HG03280 (cell line): ENCODE data around the gene SLC33A1.
"Not testable (repeated sequence)": the region's sequence is repeated elsewhere in the genome, so short reads cannot be mapped to it uniquely, and the experiment has no call there.

Experiments used
- ATAC-seq: cut with Tn5 transposase; IDR thresholded peaks from one replicate; pipeline ENCODE4 v1.9.1; 2021; ENCODE audit warnings: mild to moderate bottlenecking, moderate library complexity; ENCODE audit not compliant: unreplicated experiment

SLC33A1 gene

GRCh38 chr3:155854141-155854940, at the start of gene SLC33A1:
Gene SLC33A1, minus strand, starts transcription at chr3:155854427. Its CDS starts 430 bp downstream, at chr3:155853997.
- ATAC-seq: peak; percentile 91

DNA sequence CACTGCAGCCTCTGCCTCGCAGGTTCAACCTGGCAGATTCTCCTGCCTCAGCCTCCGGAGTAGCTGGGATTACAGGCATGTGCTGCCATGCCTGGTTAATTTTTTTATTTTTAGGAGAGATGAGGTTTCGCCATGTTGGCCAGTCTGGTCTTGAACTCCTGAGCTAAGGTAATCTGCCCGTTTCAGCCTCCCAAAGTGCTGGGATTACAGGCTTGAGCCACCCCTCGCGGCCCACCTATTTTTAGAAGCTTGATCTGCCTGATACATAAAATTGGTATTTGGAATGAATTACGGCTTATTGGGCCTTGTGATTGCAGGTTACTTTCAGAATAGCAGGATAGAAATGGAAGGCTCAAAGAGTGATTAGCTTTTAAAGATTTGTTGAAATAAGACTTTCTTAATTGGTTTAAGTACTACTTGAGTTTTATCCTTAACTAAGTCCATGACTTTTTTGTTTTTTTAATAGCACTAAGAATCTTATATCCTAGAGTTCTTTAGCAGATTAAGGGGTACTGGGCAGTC, 41.2 kb upstream of the SLC33A1 start:
- no peak for ATAC-seq

DNA sequence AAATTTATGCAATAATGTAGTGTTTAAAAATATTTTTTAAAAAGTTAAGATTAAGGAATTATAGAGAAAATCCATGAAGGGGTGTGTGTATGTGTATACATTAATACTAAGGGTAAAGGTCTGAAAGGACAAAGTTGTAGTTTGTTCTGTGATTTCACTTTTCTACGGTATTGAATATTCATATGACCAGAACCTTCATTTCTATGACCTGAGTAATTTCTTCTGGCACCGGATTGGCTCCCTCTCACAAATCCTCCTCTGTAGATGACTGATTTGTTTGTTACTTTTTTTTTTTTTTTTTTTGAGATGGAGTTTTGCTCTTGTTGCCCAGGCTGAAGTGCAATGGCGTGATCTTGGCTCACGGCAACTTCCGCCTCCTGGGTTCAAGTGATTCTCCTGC, 37.1 kb upstream of the SLC33A1 start:
- no peak for ATAC-seq

GRCh38 chr3:155890671-155891190, 36.5 kb upstream of the SLC33A1 start:
- ATAC-seq: peak; percentile 73

- no peak for ATAC-seq
These were observed 35.7 kb upstream of the SLC33A1 start for GRCh38 chr3:155889952-155890351.

GRCh38 chr3:155889212-155889611, 35.0 kb upstream of the SLC33A1 start:
- ATAC-seq: no peak

- ATAC-seq: no peak
These were observed 32.7 kb upstream of the SLC33A1 start for GRCh38 chr3:155886915-155887314.

GRCh38 chr3:155886348-155886747, 32.1 kb upstream of the SLC33A1 start:
- not testable (repeated sequence) for ATAC-seq

- ATAC-seq: no peak
These were observed 31.1 kb upstream of the SLC33A1 start for GRCh38 chr3:155885292-155885691.

DNA sequence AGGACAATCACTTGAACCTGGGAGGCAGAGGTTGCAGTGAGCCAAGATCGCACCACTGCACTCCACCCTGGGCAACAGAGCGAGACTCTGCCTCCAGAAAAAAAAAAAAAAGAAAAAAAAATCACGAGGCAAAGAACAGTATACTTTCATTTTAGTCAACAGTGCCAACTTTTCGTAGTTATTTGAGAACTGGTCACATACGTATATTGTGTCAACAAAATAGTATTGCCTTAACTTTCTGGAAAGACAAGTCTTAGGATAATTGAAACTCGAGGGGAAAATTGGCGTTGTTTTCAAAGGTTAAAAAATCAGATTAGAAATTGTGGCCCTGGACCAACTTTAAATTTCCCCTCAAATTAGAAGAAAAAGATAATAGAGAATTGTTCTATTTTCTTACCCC, 30.1 kb upstream of the SLC33A1 start:
- ATAC-seq: no peak

DNA sequence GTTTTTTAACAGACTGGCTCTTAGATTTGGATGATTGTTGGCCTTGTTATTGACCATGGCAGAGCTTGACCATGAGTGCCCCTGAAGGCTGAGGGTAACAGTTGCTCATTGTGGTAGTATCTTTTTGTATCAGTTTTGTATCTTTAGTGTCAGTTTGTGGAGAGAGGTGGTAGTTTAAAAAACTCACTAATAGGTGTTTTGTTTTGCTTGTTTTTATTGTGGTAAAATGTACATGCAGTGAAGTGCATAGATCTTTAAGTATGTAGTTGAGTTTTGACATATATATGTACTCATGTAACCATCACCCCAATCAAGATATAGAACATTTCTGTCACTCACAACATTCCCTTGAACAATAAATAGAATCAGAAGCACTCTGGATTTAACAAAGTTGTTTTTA, 26.1 kb upstream of the SLC33A1 start:
- no peak for ATAC-seq

DNA sequence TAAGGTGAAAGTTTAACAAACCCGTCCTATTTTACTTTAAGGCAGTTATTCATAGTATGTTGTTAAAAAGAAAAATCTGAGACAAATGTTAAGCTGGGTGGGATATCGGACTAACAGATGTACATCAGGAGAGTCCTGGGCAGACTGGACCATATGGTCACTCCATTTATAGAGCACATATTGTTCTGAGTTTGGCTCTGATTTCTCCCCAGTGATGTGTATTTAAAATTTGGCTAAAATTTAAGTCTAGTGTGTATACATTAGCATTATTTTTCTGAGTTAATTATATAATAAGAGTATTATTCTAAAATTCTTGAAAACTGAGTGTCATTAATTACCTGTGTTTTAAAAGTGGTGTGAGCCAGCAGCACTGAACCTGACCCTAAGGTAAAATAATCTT, 22.3 kb upstream of the SLC33A1 start:
- ATAC-seq: no peak

GRCh38 chr3:155876037-155876436, 21.8 kb upstream of the SLC33A1 start:
- ATAC-seq: no peak

DNA sequence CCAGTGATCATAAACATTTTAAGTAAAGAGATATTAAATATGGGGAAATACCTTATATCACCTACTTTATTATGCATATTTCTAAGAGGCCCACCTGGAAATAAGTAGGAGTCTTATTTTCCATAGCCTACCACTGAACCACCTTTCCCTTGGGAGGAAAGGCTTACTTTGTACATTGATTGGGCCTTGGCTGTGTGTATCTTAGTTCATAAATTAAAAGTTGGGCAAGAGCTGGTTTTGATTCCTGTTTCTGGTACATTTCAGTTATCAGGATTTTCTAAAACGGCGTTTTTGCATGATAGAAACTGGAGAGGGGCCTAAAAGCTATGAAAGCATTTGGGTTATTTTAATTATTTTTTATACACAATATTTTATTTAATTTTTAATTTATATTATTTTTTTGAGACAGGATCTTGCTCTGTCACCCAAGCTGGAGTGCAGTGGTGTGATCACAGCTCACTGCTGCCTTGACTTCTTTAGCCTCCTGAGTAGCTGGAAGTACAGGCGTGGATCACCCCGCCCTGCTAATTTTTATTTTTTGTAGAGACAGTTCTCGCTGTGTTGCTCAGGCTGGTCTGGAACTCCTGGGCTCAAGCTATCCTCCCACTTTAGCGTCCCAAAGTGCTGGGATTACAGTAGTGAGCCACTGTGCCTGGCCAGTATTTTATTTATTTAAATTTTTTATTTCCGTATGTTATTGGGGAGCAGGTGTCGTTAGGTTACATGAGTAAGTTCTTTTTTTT, 18.8 kb upstream of the SLC33A1 start:
- no peak for ATAC-seq

DNA sequence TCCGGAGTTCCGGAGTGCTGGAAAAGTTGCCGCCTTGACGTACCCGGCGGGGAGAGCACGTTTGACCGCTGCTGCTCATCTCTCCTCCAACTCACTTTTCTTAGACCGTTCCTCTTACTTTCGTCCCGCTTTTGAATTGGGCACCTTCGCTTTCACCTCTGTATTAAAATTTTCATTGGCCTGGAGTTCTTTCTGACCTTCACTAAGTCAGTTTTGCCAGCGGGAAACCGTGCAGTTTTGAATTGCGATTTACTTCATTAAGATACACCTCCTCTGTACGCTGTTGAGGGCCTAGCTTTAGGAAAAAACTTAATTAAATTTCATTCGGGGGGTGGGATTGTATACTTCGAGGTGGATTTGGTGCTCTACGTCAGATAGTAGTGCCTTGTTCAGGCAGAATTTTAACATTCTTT, 17.5 kb upstream of the SLC33A1 start:
- no peak for ATAC-seq

DNA sequence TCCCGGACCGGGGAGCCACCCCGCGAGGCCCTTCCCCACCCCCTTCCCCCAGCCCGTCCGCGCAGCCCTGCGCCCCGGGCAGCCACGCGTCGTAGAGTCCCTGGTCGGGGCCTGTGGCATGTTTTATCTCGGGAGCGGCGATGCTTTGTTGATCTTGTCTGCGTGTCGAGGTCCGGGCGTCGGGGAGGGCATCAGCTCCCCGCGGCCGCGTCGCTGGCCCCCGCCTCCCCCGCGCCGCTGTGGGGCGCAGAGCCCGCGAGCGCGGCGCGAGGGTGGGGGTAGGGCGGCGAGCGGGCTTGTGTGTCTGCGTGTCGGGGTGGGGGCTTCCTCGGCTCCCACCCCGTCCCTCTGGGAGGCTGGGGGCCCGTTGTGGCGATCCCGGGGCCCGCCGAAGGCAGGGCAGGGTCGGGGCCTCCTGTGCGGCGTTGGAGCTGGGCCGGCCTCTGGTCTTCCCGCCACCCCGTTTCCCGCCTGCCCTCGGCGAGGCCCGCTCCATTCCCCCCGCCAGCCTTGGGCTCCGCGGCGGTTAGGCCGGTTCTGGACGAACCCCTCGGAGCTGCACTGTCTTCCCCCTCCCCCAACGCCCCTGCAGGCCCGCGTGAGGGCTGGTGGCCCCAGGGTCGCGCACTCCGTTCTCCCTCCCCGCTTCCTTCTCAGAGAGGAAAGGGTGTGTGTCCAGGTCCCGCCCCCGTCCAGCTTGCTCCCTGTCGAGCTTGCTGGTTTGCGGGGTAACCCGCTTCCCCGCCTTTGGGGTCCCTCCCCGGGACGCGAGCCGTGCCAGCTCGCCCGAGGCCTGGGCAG, 16.9 kb upstream of the SLC33A1 start:
- ATAC-seq: peak; percentile 23

GRCh38 chr3:155870133-155870944, 16.1 kb upstream of the SLC33A1 start, which contains the start of gene GMPS:
Gene GMPS, plus strand, starts transcription at chr3:155870650. Its CDS starts 221 bp downstream, at chr3:155870871.
- peak; percentile 90 for ATAC-seq

GRCh38 chr3:155869691-155870090, 15.5 kb upstream of the SLC33A1 start:
- no peak for ATAC-seq

DNA sequence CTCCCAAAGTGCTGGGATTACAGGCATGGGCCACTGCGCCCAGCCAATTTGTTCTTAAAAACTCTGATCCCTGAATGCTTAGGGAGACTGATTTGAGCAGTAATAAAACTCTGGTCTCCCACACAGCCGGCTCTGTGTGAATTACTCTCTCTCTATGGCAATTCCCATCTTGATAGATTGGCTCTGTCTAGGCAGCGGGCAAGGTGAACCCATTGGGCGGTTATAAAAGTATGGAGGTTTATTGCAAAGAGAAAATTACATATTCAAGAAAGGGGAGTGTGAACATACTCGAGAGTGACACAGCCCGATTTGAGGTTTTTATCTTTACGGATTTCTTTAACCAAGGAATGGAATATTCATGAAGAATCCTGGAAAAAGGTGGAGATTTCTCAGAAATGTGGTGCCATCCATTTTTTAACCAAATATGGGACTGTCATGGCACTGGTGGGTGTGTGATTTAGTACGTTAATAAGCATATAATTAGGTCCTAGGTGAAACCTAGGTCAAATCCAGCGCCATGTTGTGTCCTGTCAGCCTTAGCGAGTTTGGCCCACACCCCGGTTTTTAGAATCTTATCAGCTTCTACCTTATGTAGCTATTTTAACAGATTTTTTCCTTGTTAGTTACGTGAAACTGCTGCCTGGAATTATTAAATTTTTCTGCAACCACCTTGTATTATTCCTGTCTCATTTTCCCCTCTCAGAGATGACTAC, 9.0 kb upstream of the SLC33A1 start:
- ATAC-seq: no peak
